Measurements from ENCODE around the gene CLIP4. TPM values are rescaled to one million over a fixed set of nuclear protein-coding genes. Genes with fewer than 3 reads are reported as not detected.

CLIP4 gene
- total RNA-seq, 4 donors from 2014 or later, result 24.1 to 48.7 (median 40.1) TPM

GRCh38 chr2:29164091-29164846, 49.1 kb downstream of the CLIP4 start:
- no peak overlapping the region for H3K4me3 ChIP-seq
- no peaks in the 10 kb centered on the region for H3K27me3 ChIP-seq
- no peak for DNase-seq
- no peaks in the 10 kb centered on the region for H3K9me3 ChIP-seq
- H3K27ac ChIP-seq, result no peak overlapping the region
- no peaks in the 10 kb centered on the region for H3K4me1 ChIP-seq
- H3K36me3 ChIP-seq, result no peaks in the 10 kb centered on the region
- intact Hi-C loops (cut with DNase I; ENCODE audit: low total_unique reads), result no loop called here
- TF ChIP-seq CTCF (IDR thresholded peaks at IDR 0.05) (no peak), POLR2A (IDR thresholded peaks at IDR 0.05) (no peak)

DNA sequence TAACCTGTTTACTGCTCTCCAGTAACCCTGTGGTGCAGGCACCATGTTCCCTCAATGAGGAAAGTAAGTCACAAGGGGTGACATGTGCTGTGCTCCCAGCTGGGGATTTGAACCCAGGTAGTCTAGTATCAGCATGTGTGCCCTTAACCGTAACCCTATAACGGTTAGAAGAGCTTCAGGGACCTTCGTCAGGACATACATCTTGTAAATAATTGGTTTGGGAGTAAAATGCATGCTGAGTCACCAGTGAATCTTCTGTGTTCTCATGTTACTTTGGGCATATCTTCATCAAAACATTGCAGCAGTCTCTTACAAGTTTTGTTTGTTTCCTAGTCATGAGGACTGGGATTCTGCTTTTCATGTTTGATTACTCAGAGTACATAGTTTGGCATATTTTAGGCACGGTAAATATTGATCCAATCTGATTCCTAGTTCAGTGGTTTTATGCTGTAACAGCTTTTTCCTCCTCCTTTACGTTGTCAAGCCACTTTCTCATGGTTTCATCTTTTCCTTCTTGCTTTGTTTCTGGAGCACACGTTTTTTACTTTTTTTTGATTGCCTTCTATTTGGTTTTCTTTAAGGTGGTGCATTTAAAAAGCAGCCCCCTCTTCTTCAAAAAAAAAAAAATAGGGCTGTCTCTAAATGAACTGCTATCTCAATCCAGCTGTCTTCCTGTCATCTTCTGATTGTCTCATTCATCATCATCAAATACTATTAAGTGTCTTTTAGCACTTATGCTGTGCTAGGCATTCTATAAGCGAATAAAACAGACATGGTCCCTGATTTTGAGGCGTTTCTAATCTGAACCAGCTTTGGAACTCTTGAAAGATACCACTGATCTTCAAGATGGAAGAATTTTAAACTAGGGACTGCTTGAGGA, 50.4 kb downstream of the CLIP4 start:
- H3K27me3 ChIP-seq, result no peaks in the 10 kb centered on the region
- intact Hi-C loops (cut with DNase I; ENCODE audit: low total_unique reads), result no loop called here
- no peaks in the 10 kb centered on the region for H3K9me3 ChIP-seq
- no peak overlapping the region for H3K27ac ChIP-seq
- TF ChIP-seq POLR2A (IDR thresholded peaks at IDR 0.05) (no peak), CTCF (IDR thresholded peaks at IDR 0.05) (no peak)
- no peak overlapping the region for H3K4me3 ChIP-seq
- DNase-seq, result no peak
- H3K36me3 ChIP-seq, result no peaks in the 10 kb centered on the region
- H3K4me1 ChIP-seq, result no peaks in the 10 kb centered on the region

- no peak for DNase-seq
- intact Hi-C loops (cut with DNase I; ENCODE audit: low total_unique reads), result no loop called here
- Histone ChIP-seq H3K9me3 (no peaks in the 10 kb centered on the region), H3K36me3 (no peaks in the 10 kb centered on the region), H3K27me3 (no peaks in the 10 kb centered on the region), H3K4me1 (no peaks in the 10 kb centered on the region), H3K4me3 (no peak overlapping the region), H3K27ac (no peak overlapping the region)
- TF ChIP-seq POLR2A (IDR thresholded peaks at IDR 0.05), result no peak
- no peak for TF ChIP-seq CTCF (IDR thresholded peaks at IDR 0.05)
Observed at GRCh38 chr2:29166242-29167039, 51.2 kb downstream of the CLIP4 start.

- no peak for DNase-seq
- no peaks in the 10 kb centered on the region for H3K36me3 ChIP-seq
- no peaks in the 10 kb centered on the region for H3K27me3 ChIP-seq
- no peaks in the 10 kb centered on the region for H3K4me1 ChIP-seq
- TF ChIP-seq CTCF (IDR thresholded peaks at IDR 0.05) (no peak), POLR2A (IDR thresholded peaks at IDR 0.05) (no peak)
- no peaks in the 10 kb centered on the region for H3K9me3 ChIP-seq
- H3K4me3 ChIP-seq, result no peak overlapping the region
- intact Hi-C loops (cut with DNase I; ENCODE audit: low total_unique reads), result no loop called here
- H3K27ac ChIP-seq, result no peak overlapping the region
Observed at GRCh38 chr2:29174937-29175336, 59.7 kb downstream of the CLIP4 start.

Data from uterus (tissue), 4 donors.